Panc1 (cell line): ENCODE data around the gene TRRAP. TPM values are rescaled to one million over a fixed set of nuclear protein-coding genes. Genes with fewer than 3 reads are reported as not detected.

Experiments used
- ATAC-seq: fragments of 200-7000 bp; cut with Tn5 transposase; 2 replicates; pipeline ENCODE4 v1.9.1; 2020; ENCODE audit warnings: mild to moderate bottlenecking, moderate library complexity
- BruUV-seq: library from RNA; stranded (reverse); fragments of 400-500 nt; replicated peaks from 2 replicates; lab custom pipeline; 2021; lab: Mats Ljungman, UMichigan
- CTCF ChIA-PET: fragments of 300-600 bp; sonication (Branson Sonifier 250); formaldehyde crosslinking; loops from one replicate; lab custom pipeline; 2022; ENCODE audit warnings: antibody characterized with exemption; lab: Charles Lee
- POLR2A ChIA-PET: fragments of 300-600 bp; sonication (Branson Sonifier 250); formaldehyde crosslinking; loops from one replicate; lab custom pipeline; 2022; ENCODE audit warnings: antibody characterized with exemption; lab: Charles Lee
- DNase-seq: peaks from one replicate; pipeline ENCODE4 v3.0.0-alpha.2; 2010; ENCODE audit warnings: low read depth, low spot score
- H3K27ac ChIP-seq: 2 replicates; pipeline ENCODE4 v1.5.1; 2011; ENCODE audit warnings: mild to moderate bottlenecking, low read length, inconsistent platforms
- H3K27me3 ChIP-seq: fragments of 200-500 bp; sonication (Bioruptor generic); 2 replicates; pipeline ENCODE4 v1.6.0; 2014; ENCODE audit warnings: low read length, inconsistent platforms; ENCODE audit not compliant: control insufficient read depth, insufficient read depth
- H3K36me3 ChIP-seq: fragments of 200-500 bp; sonication (Bioruptor generic); 2 replicates; pipeline ENCODE4 v1.5.1; 2014; ENCODE audit warnings: inconsistent platforms, mild to moderate bottlenecking, low read length, moderate library complexity; ENCODE audit not compliant: control insufficient read depth, insufficient read depth
- H3K4me1 ChIP-seq: 2 replicates; pipeline ENCODE4 v1.5.1; 2011; ENCODE audit warnings: inconsistent platforms, mild to moderate bottlenecking, low read length, moderate library complexity; ENCODE audit not compliant: control insufficient read depth, insufficient read depth
- H3K4me3 ChIP-seq, 2 experiments: 2 replicates each; pipeline ENCODE4 v1.5.1; 2011 to 2012; ENCODE audit warnings: low read depth in 2 of 2, low read length in 2 of 2, mild to moderate bottlenecking in 2 of 2, inconsistent platforms in 1 of 2, moderate library complexity in 1 of 2
- H3K9me3 ChIP-seq: fragments of 200-500 bp; sonication (Bioruptor generic); 2 replicates; pipeline ENCODE4 v1.5.1; 2014; ENCODE audit warnings: low read depth, mild to moderate bottlenecking, inconsistent platforms, low read length, moderate library complexity; ENCODE audit not compliant: control insufficient read depth, insufficient read depth
- POLR2AphosphoS5 ChIP-seq: IDR thresholded peaks from 2 replicates; pipeline ENCODE4 v1.6.1; 2012; ENCODE audit warnings: mild to moderate bottlenecking, low read depth, low read length, moderate library complexity
- SIN3A ChIP-seq: IDR thresholded peaks from 2 replicates; pipeline ENCODE4 v1.6.1; 2012; ENCODE audit warnings: low read depth, mild to moderate bottlenecking, low read length, moderate library complexity, borderline replicate concordance; ENCODE audit not compliant: insufficient read depth
- TCF7L2 ChIP-seq: IDR thresholded peaks from 2 replicates; pipeline ENCODE4 v1.6.1; 2011; ENCODE audit warnings: mild to moderate bottlenecking, low read depth, low read length, inconsistent platforms
- in situ Hi-C: cut with HindIII; loops from 2 replicates; pipeline ENCODE4 v1.10.0; 2016; ENCODE audit warnings: low sequenced_read_pairs, low pct_unique_long_range_greater_than_20kb
- intact Hi-C: fragments of 100-400 bp; cut with micrococcal nuclease; formaldehyde crosslinking; loops from one replicate; pipeline ENCODE4 v1.10.0; 2022; ENCODE audit not compliant: unreplicated experiment
- total RNA-seq: library from RNA; stranded (reverse); gene quantifications from one replicate; pipeline ENCODE4 v1.2.1, GENCODE V29; 2021; ENCODE audit not compliant: unreplicated experiment
- TF ChIP-seq, protein P1 (sequence below): fragments of 450-650 bp; IDR thresholded peaks from 2 replicates; pipeline ENCODE4 v1.5.1; 2017; ENCODE audit warnings: mild to moderate bottlenecking
- TF ChIP-seq, protein P2 (sequence below), 2 experiments: IDR thresholded peaks; 2 replicates each; pipeline ENCODE4 v1.6.1; 2011 to 2012; ENCODE audit warnings: low read depth in 2 of 2, control low read depth in 1 of 2, low read length in 1 of 2, mild to moderate bottlenecking in 1 of 2, moderate library complexity in 1 of 2; ENCODE audit not compliant: insufficient read depth in 1 of 2

The TRRAP gene
- total RNA-seq, 1 experiment from 2014 or later = 44.9 TPM

DNA sequence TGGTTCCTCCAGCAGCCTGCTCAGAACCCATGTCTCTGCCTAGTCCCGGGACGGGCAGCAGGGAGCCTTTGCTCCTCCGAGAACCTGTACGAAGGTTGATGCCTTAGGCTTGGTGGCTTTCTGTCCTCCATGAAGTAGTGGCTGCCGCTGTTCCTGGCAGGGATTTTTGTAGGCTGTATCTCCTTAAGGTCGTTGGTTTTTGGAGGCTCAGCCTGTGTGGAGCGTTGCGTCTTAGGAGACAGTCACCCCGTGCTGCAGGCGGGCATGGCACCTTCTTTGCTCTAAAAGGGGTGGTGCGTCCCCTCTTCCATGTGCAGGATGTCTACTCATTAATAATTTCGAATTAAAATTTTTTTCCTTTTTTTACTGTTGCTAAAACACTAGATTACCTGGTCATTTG is 92.5 kb downstream of the TRRAP start:
- in situ Hi-C loops (no loop called here), intact Hi-C loops (no loop called here)
- Histone ChIP-seq H3K27ac (no peak overlapping the region), H3K27me3 (no peaks in the 10 kb centered on the region), H3K36me3 (peaks cover 25% of the 10 kb centered on the region), H3K4me3 (no peak overlapping the region), H3K4me1 (no peaks in the 10 kb centered on the region), H3K9me3 (no peaks in the 10 kb centered on the region)
- DNase-seq (no peak), ATAC-seq (no peak)
- POLR2A ChIA-PET = no interaction called here
- BruUV-seq = no TSS peak
- CTCF ChIA-PET = no interaction called here
- TF ChIP-seq, protein P1, sequence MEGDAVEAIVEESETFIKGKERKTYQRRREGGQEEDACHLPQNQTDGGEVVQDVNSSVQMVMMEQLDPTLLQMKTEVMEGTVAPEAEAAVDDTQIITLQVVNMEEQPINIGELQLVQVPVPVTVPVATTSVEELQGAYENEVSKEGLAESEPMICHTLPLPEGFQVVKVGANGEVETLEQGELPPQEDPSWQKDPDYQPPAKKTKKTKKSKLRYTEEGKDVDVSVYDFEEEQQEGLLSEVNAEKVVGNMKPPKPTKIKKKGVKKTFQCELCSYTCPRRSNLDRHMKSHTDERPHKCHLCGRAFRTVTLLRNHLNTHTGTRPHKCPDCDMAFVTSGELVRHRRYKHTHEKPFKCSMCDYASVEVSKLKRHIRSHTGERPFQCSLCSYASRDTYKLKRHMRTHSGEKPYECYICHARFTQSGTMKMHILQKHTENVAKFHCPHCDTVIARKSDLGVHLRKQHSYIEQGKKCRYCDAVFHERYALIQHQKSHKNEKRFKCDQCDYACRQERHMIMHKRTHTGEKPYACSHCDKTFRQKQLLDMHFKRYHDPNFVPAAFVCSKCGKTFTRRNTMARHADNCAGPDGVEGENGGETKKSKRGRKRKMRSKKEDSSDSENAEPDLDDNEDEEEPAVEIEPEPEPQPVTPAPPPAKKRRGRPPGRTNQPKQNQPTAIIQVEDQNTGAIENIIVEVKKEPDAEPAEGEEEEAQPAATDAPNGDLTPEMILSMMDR = no peak
- TF ChIP-seq TCF7L2 (no peak), SIN3A (no peak), POLR2AphosphoS5 (no peak)
- TF ChIP-seq, protein P2, sequence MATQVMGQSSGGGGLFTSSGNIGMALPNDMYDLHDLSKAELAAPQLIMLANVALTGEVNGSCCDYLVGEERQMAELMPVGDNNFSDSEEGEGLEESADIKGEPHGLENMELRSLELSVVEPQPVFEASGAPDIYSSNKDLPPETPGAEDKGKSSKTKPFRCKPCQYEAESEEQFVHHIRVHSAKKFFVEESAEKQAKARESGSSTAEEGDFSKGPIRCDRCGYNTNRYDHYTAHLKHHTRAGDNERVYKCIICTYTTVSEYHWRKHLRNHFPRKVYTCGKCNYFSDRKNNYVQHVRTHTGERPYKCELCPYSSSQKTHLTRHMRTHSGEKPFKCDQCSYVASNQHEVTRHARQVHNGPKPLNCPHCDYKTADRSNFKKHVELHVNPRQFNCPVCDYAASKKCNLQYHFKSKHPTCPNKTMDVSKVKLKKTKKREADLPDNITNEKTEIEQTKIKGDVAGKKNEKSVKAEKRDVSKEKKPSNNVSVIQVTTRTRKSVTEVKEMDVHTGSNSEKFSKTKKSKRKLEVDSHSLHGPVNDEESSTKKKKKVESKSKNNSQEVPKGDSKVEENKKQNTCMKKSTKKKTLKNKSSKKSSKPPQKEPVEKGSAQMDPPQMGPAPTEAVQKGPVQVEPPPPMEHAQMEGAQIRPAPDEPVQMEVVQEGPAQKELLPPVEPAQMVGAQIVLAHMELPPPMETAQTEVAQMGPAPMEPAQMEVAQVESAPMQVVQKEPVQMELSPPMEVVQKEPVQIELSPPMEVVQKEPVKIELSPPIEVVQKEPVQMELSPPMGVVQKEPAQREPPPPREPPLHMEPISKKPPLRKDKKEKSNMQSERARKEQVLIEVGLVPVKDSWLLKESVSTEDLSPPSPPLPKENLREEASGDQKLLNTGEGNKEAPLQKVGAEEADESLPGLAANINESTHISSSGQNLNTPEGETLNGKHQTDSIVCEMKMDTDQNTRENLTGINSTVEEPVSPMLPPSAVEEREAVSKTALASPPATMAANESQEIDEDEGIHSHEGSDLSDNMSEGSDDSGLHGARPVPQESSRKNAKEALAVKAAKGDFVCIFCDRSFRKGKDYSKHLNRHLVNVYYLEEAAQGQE (IDR thresholded peaks at IDR 0.05; ENCODE audit: insufficient read depth in 1 of 2, low read depth in 2 of 2, low read length in 1 of 2) = no peak

DNA sequence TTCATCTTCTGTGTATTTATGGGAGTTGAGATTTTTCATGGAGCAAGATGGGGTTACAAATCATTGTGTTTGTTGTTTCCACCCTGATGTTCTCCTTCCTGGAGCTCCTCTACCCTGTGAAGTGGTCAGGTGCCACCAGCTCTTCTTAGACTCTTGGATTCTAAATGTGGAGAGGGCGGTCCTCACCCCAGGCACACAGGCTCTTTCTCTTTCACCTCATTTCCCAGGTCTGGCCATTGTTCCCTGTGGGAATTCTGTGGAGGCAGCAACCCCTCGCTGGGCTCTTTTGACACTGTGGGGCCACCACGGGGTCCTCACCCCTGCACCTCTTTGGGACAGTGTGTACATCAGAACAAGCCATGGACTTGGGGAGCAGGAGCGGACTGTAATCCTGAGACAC is 95.9 kb downstream of the TRRAP start:
- no peaks in the 10 kb centered on the region for H3K4me1 ChIP-seq
- no peak for DNase-seq
- BruUV-seq = no TSS peak
- no peak overlapping the region for H3K4me3 ChIP-seq
- no peaks in the 10 kb centered on the region for H3K27me3 ChIP-seq
- H3K36me3 ChIP-seq = peaks cover 35% of the 10 kb centered on the region
- intact Hi-C loops = no loop called here
- ATAC-seq = no peak
- ChIA-PET POLR2A (interaction anchor here (0.5 kb wide), 1 partner anchor 20 kb away, joined by 3 read pairs; no protein-coding TSS in a partner anchor), CTCF (no interaction called here)
- H3K27ac ChIP-seq = no peak overlapping the region
- H3K9me3 ChIP-seq = no peaks in the 10 kb centered on the region
- TF ChIP-seq, protein P1 = no peak
- TF ChIP-seq SIN3A = no peak
- no peak for TF ChIP-seq TCF7L2
- TF ChIP-seq, protein P2 (IDR thresholded peaks at IDR 0.05; ENCODE audit: insufficient read depth in 1 of 2, low read depth in 2 of 2, low read length in 1 of 2) = no peak
- no peak for TF ChIP-seq POLR2AphosphoS5
- in situ Hi-C loops = no loop called here
